Raji (cell line): ENCODE data around the gene SPATS2L.

Source experiments
- POLR2A ChIP-seq: IDR thresholded peaks from 2 replicates; pipeline ENCODE4 v1.6.1; 2011; ENCODE audit warnings: low read depth, low read length, control low read depth; ENCODE audit not compliant: insufficient read depth

The SPATS2L gene

GRCh38 chr2:200324362-200324761, 17.9 kb downstream of the SPATS2L start:
- no peak for TF ChIP-seq POLR2A

GRCh38 chr2:200329384-200329783, 22.9 kb downstream of the SPATS2L start:
- no peak for TF ChIP-seq POLR2A

DNA sequence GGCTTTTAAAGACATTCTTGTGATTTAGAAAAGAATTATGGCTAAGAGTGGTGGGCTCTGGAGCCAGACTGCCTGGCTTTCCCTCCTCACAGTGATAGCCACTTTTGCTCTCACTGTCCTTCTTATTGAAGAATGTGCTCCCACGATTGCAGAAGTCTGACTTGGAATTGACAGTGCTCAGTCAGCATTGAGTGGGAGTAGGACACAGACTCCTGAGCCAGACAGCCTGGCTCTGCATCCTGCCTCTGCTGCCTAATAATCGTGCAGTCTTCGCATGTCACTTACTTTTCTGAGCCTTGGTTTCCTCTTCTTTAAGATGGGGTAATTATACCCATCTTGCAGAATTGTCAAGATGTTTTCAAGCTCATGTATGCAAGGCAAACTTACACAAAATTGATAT, 23.3 kb downstream of the SPATS2L start:
- no peak for TF ChIP-seq POLR2A

GRCh38 chr2:200330351-200331060, 24.0 kb downstream of the SPATS2L start:
- no peak for TF ChIP-seq POLR2A

GRCh38 chr2:200331061-200331400, 24.5 kb downstream of the SPATS2L start:
- no peak for TF ChIP-seq POLR2A

GRCh38 chr2:200335657-200336056, 29.2 kb downstream of the SPATS2L start:
- TF ChIP-seq POLR2A: no peak

DNA sequence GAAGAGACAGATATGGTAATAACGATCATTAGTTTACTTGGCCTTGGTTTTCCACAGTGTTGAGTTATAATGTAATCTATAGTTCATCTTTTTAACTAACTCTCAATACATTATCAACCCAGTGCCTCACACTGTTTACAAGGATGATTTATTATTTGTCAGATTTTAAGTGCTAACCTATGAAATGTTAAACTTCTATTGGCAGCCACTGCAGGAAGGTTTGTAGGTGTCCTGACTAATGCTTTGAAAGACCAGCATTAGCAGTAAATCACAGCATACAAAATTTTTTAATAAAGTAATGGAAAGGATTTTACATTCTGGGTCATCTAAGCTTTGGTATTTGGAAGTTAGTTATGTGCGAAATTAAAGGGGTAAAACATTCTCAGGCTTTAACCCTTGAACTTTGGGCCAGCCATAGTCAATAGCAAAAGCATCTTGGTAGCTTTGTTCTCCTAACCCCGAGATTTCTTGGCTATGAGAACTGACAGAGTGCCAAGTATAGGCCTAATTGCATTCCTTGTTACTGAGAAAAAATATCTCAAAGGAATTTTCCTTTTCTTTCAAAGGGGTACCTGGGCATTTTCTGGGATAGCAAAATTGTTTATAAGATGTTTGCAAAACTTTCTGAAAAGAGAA, 30.6 kb downstream of the SPATS2L start:
- no peak for TF ChIP-seq POLR2A

GRCh38 chr2:200337621-200338020, 31.1 kb downstream of the SPATS2L start:
- no peak for TF ChIP-seq POLR2A

GRCh38 chr2:200338692-200339091, 32.2 kb downstream of the SPATS2L start:
- no peak for TF ChIP-seq POLR2A

- no peak for TF ChIP-seq POLR2A
These were observed 34.2 kb downstream of the SPATS2L start for GRCh38 chr2:200340508-200341224.

GRCh38 chr2:200341376-200341775, 34.9 kb downstream of the SPATS2L start:
- TF ChIP-seq POLR2A: no peak

- no peak for TF ChIP-seq POLR2A
These were observed 35.7 kb downstream of the SPATS2L start for GRCh38 chr2:200342235-200342634.

GRCh38 chr2:200342654-200343053, 36.2 kb downstream of the SPATS2L start:
- TF ChIP-seq POLR2A: no peak

- no peak for TF ChIP-seq POLR2A
These were observed 39.5 kb downstream of the SPATS2L start for GRCh38 chr2:200345975-200346374.

DNA sequence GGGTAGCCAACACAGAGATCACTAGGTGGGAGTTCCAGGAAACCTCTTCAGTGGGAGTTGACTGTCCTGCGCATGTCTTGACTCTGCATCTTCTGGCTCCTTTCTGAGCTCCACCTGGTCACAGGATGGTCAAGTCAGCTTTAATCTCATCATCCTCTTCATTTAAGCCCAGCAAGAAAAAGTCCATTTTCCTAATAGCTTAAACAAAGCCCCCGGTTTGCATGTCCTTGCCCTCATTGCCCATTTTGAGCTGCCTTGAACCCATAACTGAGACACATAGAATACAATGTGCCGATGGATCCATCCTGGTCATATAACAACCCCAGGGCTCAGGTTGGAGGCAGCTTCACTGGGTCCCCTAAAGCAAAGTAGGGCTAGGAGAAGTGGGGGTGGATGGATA, 40.8 kb downstream of the SPATS2L start:
- TF ChIP-seq POLR2A: no peak

DNA sequence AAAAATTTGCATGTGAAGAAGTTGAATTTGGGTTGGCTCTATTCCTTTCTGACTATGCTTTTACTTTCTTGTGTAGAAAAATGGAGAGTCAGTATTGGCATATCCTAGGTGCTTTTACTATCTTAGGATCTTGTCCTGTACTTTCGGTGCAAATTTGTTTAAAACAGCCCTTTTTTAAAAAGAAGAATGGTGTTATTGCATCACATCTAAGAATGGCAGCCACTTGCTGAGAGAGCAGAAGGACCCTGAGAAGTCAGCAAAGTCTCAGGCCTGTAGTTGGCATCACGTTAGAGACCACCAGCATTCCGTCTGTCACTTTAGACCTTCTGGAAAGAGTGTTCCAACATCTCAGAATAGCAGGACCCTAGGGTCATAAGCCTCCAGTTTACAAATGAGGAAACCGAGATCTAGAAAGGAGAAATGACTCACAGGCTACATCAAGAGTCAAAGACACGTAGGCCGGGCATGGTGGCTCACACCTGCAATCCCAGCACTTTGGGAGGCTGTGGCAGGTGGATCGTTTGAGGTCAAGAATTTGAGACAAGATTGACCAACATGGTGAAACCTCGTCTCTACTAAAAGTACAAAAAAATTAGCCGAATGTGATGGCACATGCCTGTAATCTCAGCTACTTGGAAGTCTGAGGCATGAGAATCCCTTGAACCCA, 42.5 kb downstream of the SPATS2L start:
- TF ChIP-seq POLR2A: no peak
